Uterus (tissue), 2 donors: Measurements from ENCODE around the gene UCK1.

Source experiments
- POLR2A ChIP-seq, 2 donors: fragments of 450-650 bp; IDR thresholded peaks; one replicate each; pipeline ENCODE4 v1.6.1; 2016; ENCODE audit warnings: antibody characterized with exemption in 2 of 2, mild to moderate bottlenecking in 1 of 2, moderate library complexity in 1 of 2
- TF ChIP-seq, protein P1 (sequence below), 4 experiments: fragments of 200-600 bp in 2 of 4; fragments of 450-650 bp in 2 of 4; sonication (generic) in 2 of 4; IDR thresholded peaks; one replicate each; pipeline ENCODE4 v1.5.1; 2016 to 2019; ENCODE audit warnings: antibody characterized with exemption in 4 of 4, mild to moderate bottlenecking in 2 of 4, moderate library complexity in 1 of 4

GRCh38 chr9:131557855-131558548 is 26.9 kb upstream of the UCK1 start:
- TF ChIP-seq, protein P1, sequence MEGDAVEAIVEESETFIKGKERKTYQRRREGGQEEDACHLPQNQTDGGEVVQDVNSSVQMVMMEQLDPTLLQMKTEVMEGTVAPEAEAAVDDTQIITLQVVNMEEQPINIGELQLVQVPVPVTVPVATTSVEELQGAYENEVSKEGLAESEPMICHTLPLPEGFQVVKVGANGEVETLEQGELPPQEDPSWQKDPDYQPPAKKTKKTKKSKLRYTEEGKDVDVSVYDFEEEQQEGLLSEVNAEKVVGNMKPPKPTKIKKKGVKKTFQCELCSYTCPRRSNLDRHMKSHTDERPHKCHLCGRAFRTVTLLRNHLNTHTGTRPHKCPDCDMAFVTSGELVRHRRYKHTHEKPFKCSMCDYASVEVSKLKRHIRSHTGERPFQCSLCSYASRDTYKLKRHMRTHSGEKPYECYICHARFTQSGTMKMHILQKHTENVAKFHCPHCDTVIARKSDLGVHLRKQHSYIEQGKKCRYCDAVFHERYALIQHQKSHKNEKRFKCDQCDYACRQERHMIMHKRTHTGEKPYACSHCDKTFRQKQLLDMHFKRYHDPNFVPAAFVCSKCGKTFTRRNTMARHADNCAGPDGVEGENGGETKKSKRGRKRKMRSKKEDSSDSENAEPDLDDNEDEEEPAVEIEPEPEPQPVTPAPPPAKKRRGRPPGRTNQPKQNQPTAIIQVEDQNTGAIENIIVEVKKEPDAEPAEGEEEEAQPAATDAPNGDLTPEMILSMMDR (IDR thresholded peaks at IDR 0.05): no peak
- TF ChIP-seq POLR2A (IDR thresholded peaks at IDR 0.05): no peak
